DND-41 (cell line): ENCODE measurements around the gene TMEM42.

Experiments
- EZH2 ChIP-seq: IDR thresholded peaks from 3 replicates; pipeline ENCODE4 v1.6.1; 2012; ENCODE audit warnings: borderline replicate concordance, low read depth, mild to moderate bottlenecking, moderate library complexity, low read length, inconsistent platforms; ENCODE audit not compliant: severe bottlenecking
- TF ChIP-seq, protein P1 (sequence below): IDR thresholded peaks from 2 replicates; pipeline ENCODE4 v1.5.1; 2012; ENCODE audit warnings: borderline replicate concordance, low read length, moderate library complexity, mild to moderate bottlenecking; ENCODE audit not compliant: poor library complexity, severe bottlenecking; ENCODE audit errors: extremely low read depth

DNA sequence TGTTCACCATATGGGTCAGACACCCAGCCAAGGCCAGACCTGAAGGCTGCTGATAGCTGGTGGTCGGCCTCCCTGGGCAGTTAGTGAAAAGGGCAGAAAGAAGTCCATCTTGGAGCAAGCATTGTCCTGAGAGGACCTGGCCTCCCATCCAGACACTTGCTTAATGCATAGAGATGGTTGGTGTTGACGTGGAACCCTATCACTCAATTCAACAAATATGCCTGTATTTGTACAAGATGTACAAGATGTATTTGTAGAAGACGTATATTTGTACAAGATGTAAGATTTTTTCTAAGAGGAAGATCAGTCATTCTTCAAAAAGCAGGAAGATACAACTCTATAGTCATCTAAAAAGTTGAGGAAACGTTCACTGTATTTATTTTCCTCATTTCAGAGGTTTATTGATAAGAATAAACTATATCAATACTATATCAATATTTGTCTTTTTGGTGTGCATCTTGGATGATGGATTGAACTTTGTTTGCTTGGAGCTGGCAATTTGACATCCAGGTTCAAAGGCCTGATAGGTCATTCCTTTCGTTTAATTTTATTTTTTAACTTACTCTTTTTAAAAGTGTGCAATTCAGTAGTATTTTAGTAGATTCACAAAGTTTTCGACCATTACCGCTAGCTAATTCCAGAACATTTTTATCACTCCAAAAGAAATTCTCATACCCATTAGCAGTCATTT lies 5.9 kb downstream of the TMEM42 start:
- TF ChIP-seq, protein P1, sequence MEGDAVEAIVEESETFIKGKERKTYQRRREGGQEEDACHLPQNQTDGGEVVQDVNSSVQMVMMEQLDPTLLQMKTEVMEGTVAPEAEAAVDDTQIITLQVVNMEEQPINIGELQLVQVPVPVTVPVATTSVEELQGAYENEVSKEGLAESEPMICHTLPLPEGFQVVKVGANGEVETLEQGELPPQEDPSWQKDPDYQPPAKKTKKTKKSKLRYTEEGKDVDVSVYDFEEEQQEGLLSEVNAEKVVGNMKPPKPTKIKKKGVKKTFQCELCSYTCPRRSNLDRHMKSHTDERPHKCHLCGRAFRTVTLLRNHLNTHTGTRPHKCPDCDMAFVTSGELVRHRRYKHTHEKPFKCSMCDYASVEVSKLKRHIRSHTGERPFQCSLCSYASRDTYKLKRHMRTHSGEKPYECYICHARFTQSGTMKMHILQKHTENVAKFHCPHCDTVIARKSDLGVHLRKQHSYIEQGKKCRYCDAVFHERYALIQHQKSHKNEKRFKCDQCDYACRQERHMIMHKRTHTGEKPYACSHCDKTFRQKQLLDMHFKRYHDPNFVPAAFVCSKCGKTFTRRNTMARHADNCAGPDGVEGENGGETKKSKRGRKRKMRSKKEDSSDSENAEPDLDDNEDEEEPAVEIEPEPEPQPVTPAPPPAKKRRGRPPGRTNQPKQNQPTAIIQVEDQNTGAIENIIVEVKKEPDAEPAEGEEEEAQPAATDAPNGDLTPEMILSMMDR: no peak
- TF ChIP-seq EZH2: no peak
